Psoas muscle (tissue), 8 donors: ENCODE results near the gene PXT1. TPM values are rescaled to one million over a fixed set of nuclear protein-coding genes. Genes with fewer than 3 reads are reported as not detected.

Experiments
- ATAC-seq, 4 donors: fragments of 200-7000 bp; cut with Tn5 transposase; one replicate each; pipeline ENCODE4 v1.9.1; 2020; ENCODE audit warnings: moderate library complexity in 3 of 4, mild to moderate bottlenecking in 2 of 4
- DNase-seq, 2 donors: peaks; one replicate each; pipeline ENCODE4 v3.0.0-alpha.2; 2020
- H3K27ac ChIP-seq: fragments of 200-600 bp; one replicate; pipeline ENCODE4 v1.8.0; 2022
- H3K27me3 ChIP-seq, 3 donors: fragments of 200-600 bp in 1 of 3; one replicate each; pipeline versions ENCODE4 v1.6.1 to v1.8.0; 2013 to 2022; ENCODE audit warnings: low read length in 2 of 3, mild to moderate bottlenecking in 2 of 3, moderate library complexity in 1 of 3; ENCODE audit not compliant: insufficient read depth in 3 of 3
- H3K36me3 ChIP-seq, 2 donors: fragments of 200-600 bp in 1 of 2; one replicate each; pipeline versions ENCODE4 v1.6.1 to v1.8.0; 2013 to 2022; ENCODE audit warnings: low read depth in 1 of 2, mild to moderate bottlenecking in 1 of 2, moderate library complexity in 1 of 2; ENCODE audit not compliant: insufficient read depth in 1 of 2
- H3K4me1 ChIP-seq: fragments of 200-600 bp; one replicate; pipeline ENCODE4 v1.8.0; 2022
- H3K4me3 ChIP-seq: fragments of 200-600 bp; one replicate; pipeline ENCODE4 v1.8.0; 2022; ENCODE audit warnings: mild to moderate bottlenecking
- H3K9me3 ChIP-seq: fragments of 200-600 bp; one replicate; pipeline ENCODE4 v1.8.0; 2022
- CTCF ChIP-seq: fragments of 200-600 bp; IDR thresholded peaks from one replicate; pipeline ENCODE4 v1.8.0; 2022; ENCODE audit warnings: antibody characterized with exemption
- WGBS, 3 donors: extraction: QIAGEN DNeasy Blood & Tissue Kit; methylation state at CpG; one replicate each; pipeline versions ENCODE4 v1.1.6 to v1.1.7; 2013; 5-methylcytosine and 5-hydroxymethylcytosine counted together
- intact Hi-C, 2 donors: fragments of 100-400 bp; cut with DNase I; formaldehyde crosslinking; loops; one replicate each; pipeline versions ENCODE4 v1.11.0 to v1.14.2; 2022
- polyA plus RNA-seq, 3 donors: library from polyadenylated mRNA; stranded (reverse); fragments of 200-250 nt; gene quantifications; one replicate each; pipeline ENCODE4 v1.2.3, GENCODE V29; 2013
- total RNA-seq, 4 donors: library from RNA; stranded (reverse); fragmentation: NEBNext Ultra II Directional in 2 of 4; extraction: Animal tissue kit (Norgen Biotek cat#: 25700) in 2 of 4; gene quantifications; one replicate each; pipeline versions ENCODE4 v1.2.1 to v1.2.4, GENCODE V29; 2021 to 2023
- donor health status: healthy with polysubstance abuse.
- donor health status: DM: no; HTN: no; CAD: no; lungs with moderate emphysema.
- donor health status: Bipolar disorder and iron deficiency.
- donor health status: healthy.
- donor health status: DM: yes; HTN: yes; CAD: no.
- donor health status: DM: no; HTN: no; CAD: no.
- donor health status: DM: no; HTN: no; CAD: no.
- donor health status: DM: yes; HTN: yes; CAD: no.

Gene PXT1
- total and polyA plus RNA-seq, 7 donors = 0.03 to 0.34 (median 0.14) TPM; not detected in 1

- peak in 1 of 2 donors; percentile 25 for DNase-seq
- H3K27me3 ChIP-seq = peaks cover 0 to 26% (median 9%) of the 10 kb centered on the region in 3 donors
These were observed 55.0 kb downstream of the PXT1 start, which contains the start of gene ETV7 for GRCh38 chr6:36387440-36388303. TSS of gene ETV7 (minus strand) at chr6:36387669. CDS start at chr6:36387541, 128 bp downstream.

DNA sequence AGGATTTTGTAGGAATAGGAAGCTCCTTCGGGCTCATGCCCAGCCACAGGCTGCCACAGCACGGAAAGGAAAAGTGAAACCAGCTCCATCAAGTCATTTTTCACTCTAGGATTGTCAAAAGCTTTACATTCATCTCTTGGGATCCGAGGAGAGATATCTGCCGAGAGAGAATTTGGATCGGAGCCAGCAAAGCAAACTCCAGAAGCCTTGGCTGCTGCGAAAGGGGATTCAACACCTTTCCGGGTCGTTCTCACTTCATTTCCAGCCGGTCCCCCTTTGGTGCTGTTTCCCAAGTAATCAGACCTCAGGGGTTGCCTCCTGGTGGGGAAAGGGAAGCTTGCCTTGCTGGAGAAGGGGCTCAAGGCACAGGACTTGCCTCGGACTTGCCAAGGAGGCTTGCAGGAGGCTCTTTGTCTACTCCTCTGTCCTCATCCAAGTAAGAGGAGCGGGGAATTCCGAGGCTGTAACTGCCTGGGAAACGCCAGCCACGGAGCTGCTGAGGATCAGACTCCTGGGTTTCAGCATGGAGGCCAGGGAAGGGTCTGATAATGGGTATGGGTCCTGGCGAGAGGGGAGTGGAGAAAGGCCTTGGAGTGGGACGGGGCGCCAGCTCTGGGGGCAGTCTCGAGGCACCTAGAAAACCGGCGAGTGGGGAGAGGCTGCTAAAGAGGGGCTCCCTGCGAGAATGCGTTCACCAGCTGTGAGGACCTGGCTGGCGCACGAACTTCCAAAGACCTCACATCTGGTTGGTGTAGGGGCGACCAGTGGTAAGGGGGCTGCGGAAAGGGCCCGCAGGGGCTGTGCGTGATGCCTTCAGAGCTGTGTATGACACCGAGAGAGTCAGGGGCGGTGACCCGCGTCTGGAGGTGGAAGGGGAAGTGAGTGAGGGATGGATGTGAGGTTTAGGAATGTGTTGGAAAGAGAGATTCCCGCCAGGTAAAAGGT is 55.9 kb downstream of the PXT1 start:
- H3K36me3 ChIP-seq = no peaks in the 10 kb centered on the region
- no peak for TF ChIP-seq CTCF
- no peaks in the 10 kb centered on the region for H3K9me3 ChIP-seq
- peaks cover 0 to 26% (median 9%) of the 10 kb centered on the region in 3 donors for H3K27me3 ChIP-seq
- WGBS, 3 donors = 0 to 2% (median 1%) methylated on average over 33 of the region's 33 CpGs
- intact Hi-C loops = no loop called here
- H3K4me3 ChIP-seq = peak overlapping the region; percentile 70
- ATAC-seq = peak in 3 of 4 donors; percentile 20 to 69 (median 46)
- DNase-seq = no peak
- peaks cover 13% of the 10 kb centered on the region for H3K4me1 ChIP-seq
- no peak overlapping the region for H3K27ac ChIP-seq

More at GRCh38 chr6:36387440-36388303, 55.0 kb downstream of the PXT1 start, which contains the start of gene ETV7:
- intact Hi-C loops = no loop called here
- TF ChIP-seq CTCF = no peak
- 5 to 11% (median 9%) methylated on average over 58 to 63 of the region's 65 CpGs for WGBS, 3 donors
- Histone ChIP-seq H3K4me1 (peaks cover 13% of the 10 kb centered on the region), H3K36me3 (no peaks in the 10 kb centered on the region), H3K27ac (no peak within 1 kb of the TSS), H3K4me3 (peak within 1 kb of the TSS; percentile 70), H3K9me3 (no peaks in the 10 kb centered on the region)
- peak; percentile 36 to 75 (median 68) for ATAC-seq

GRCh38 chr6:36384095-36384494 is 58.6 kb downstream of the PXT1 start:
- TF ChIP-seq CTCF = no peak
- H3K4me1 ChIP-seq = peaks cover 13% of the 10 kb centered on the region
- no peaks in the 10 kb centered on the region for H3K9me3 ChIP-seq
- ATAC-seq (no peak), DNase-seq (no peak)
- intact Hi-C loops = no loop called here
- H3K27ac ChIP-seq = no peak overlapping the region
- WGBS, 3 donors = 76 to 81% (median 79%) methylated on average over 2 of the region's 2 CpGs
- no peak overlapping the region for H3K4me3 ChIP-seq
- H3K36me3 ChIP-seq = no peaks in the 10 kb centered on the region
- peaks cover 0 to 26% (median 9%) of the 10 kb centered on the region in 3 donors for H3K27me3 ChIP-seq

GRCh38 chr6:36383606-36384005 is 59.0 kb downstream of the PXT1 start:
- H3K36me3 ChIP-seq = no peaks in the 10 kb centered on the region
- no peak overlapping the region for H3K27ac ChIP-seq
- TF ChIP-seq CTCF = no peak
- H3K27me3 ChIP-seq = peaks cover 0 to 26% (median 9%) of the 10 kb centered on the region in 3 donors
- 88 to 93% (median 88%) methylated on average over 2 of the region's 2 CpGs for WGBS, 3 donors
- DNase-seq = no peak
- intact Hi-C loops = no loop called here
- no peak overlapping the region for H3K4me3 ChIP-seq
- no peaks in the 10 kb centered on the region for H3K9me3 ChIP-seq
- peaks cover 13% of the 10 kb centered on the region for H3K4me1 ChIP-seq
- no peak for ATAC-seq
